ENCODE results near the gene FAM227B.
"Not testable (repeated sequence)": the region's sequence is repeated elsewhere in the genome, so short reads cannot be mapped to it uniquely, and the experiment has no call there.

FAM227B gene

DNA sequence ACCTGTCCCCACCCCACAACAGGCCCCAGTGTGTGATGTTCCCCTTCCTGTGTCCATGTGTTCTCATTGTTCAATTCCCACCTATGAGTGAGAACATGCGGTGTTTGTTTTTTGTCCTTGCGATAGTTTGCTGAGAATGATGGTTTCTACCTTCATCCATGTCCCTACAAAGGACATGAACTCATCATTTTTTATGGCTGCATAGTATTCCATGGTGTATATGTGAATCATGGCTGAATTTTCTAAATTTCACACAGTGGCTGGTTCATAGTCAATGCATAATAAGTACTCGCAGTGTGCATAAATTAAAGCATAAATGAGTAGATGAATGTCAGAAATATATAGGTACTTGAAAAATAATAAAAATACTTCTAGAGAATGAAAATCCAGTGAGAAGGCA is 8.4 kb downstream of the FAM227B start:
- not testable (repeated sequence) for DNase-seq (ENCODE audit: low read depth in 3 of 3)

DNA sequence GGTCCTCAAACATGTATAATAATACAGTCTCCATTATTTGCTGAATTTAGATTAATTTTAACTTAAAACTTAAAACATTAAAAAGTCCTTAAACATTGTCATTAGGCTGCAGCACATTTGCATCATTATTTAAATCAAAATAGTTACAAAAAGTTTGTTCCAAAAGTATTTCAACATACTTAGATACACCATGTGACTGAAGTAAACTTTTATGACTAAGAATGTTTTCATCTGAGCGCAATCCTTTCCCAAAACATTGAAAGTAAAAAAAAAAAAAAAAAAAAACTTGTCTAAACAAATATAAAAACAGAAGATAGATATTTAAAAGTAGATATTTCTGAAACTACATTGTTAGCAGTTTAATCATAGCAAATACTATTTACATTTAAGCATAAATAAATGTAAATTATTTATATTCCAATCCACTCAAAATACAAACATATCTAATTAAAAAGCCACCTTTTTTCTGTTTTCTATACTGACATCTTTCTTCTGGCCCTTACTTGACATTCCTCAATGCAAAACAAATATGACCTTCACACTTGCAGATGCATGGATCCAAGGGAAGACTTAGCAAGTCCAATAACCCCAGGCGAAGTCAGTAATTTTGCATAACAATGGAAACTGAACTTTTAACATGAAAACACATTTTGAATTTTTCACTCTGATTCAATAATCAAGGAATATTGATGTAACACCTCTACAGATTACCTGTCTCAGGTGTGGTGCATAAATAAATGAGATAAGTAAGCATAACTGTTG is 10.3 kb downstream of the FAM227B start:
- DNase-seq (ENCODE audit: low read depth in 3 of 3): no peak

DNA sequence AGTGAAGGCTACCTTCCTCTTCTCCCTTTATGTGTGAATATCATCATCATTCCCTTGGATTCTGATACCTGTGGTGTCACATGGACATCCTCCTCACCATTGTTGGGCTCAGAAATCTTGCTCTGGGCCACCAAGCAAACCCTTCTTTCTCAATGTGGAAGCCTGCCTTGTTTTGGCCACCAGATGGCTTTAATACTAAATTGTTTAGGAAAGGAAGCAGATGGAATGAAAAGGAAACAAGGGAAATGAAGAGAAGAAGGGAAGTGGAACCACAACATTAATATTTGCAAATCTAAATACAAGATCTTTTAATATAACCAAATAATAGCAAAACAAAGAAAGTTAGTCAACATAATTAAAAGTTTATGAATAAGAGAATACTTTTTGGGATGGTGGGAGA is 14.0 kb downstream of the FAM227B start:
- no peak for DNase-seq (ENCODE audit: low read depth in 3 of 3)

DNA sequence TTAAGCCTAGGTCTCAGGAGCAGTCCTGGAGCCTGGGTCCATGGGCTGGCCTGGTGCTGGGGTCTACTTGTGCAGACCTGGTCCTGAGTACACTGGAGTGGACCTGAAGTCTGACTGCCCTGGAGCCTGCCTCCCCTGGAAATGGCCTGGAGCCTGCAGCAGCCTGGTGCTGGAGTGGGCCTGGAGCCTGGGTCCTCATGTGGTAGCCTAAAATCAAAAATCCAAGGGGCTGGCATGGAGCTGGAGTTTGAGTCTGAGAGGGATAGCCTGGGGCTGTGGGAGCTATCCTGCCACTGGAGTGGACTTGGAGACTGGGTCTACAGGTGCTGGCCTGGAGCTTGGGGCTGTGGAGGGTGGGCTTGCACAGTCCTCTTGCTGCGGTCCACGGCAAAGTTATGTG is 15.0 kb downstream of the FAM227B start:
- no peak for DNase-seq (ENCODE audit: low read depth in 3 of 3)

DNA sequence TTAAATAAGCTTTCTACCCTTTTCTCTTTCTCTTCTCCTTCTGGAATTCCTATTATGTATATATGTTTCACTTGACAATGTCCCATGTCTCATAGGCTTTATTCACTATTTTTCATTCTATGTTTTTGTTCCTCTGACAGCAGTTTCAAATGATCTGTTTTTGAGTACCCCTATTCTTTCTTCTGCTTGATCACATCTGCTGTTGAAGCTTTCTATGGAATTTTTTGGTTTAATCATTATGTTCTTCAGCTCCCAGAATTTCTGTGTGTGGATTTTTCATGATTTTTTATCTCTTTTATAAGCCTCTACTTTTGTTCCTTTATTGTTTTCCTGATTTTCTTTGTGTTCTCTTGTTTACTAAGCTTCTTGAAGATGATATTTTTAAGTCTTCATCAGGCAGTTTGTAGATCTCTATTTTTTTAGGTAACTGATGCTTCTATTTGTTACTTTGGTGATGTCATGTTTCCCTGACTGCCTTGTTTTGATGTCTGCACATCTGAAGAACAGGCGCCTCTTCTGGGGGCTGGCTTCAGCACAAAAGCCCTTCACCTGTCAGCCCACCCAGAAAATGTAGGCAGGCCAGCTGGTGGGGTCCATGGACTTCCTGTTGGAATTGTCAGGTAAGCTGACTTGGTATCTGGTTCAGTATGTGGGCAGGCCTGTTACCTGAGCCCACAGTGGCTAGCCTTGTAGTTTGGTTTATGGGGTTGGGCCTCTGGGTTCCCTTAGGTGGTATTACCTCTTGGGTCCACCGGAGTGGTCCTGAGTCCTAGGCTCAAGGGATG is 15.8 kb downstream of the FAM227B start:
- no peak for DNase-seq (ENCODE audit: low read depth in 3 of 3)

DNA sequence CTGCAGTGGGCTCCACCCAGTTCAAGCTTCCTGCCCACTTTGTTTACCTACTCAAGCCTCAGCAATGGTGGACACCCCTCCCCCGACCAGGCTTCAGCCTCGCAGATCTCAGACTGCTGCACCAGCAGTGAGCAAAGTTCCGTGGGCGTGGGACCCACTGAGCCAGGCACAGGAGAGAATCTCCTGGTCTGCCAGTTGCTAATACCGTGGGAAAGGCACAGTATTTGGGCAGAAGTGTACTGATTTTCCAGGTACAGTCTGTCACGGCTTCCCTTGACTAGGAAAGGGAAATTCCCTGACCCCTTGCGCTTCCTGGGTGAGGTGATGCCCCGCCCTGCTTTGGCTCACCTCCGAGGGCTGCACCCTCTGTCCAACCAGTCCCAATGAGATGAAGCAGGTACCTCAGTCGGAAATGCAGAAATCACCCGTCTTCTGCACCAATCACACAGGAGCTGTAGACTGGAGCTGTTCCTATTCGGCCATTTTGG is 27.7 kb downstream of the FAM227B start:
- not testable (repeated sequence) for DNase-seq (ENCODE audit: low read depth in 3 of 3)

DNA sequence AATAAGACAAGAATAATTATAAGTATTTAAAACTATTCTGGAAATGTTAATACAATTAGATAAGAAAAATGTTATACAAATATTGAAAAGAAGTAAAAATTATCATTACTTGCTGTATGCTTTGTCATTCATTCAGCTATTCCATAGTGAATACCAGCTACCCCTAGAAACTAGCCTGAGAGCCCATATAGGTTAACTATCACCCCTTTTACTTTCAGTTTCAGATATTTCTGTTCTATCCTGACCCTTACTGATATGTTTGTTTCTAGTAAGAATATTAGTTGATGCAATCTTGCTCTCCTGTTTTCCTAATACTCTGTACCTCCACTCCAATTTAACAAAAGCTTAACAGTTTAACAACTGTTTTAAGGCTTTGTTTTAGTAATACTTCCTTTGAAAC is 31.6 kb downstream of the FAM227B start:
- no peak for DNase-seq (ENCODE audit: low read depth in 3 of 3)

DNA sequence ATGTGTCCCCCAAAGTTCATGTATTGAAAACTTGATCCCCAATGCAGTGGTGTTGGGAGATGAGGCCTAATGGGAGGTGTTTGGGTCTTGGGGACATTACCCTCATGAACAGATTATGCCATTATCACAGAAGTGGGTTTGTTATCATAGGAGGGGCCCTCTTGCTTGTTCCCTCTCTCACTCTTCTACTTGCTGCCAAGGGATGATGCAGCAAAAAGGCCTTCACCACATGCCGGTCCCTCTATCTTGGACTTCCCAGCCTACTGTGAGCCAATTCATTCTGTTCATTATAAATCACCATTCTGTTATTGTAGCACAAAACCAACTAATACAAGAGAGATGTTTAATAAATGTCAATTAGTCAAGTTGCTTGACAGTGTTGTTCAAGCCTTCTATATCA is 47.2 kb downstream of the FAM227B start:
- no peak for DNase-seq (ENCODE audit: low read depth in 3 of 3)

DNA sequence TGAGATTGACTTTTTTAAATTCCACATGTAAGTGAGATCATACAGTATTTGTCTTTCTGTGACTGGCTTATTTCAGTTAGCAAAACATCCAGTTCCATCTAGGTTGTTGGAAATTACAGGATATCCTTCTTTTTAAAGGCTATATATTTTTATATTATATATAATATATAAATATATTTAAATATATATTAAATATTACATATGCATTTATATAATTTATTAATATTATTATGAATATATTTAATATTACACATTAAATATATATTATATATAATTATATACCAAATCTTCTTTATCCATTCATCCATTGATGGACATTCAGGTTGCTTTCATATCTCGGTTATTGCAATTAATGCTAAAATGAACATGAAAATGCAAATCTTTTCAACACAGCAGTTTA is 49.9 kb downstream of the FAM227B start:
- no peak for DNase-seq (ENCODE audit: low read depth in 3 of 3)

DNA sequence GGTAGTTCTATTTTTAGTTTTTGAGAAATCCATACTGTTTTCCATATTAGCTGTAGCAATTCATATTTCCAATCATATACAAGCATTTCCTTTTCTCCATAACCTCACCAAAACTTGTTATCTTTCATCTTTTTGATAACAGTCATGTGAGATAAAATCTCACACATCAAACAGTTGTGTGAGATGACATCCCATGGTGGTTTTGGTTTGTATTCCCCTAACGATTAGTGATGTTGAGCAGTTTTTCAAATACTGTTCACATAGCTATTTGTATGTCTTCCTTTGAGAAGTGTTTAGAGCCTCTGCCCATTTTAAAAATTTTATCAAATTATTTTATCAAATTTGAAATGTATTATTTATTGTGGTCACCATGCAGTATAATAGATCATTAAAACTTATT is 50.4 kb downstream of the FAM227B start:
- DNase-seq (ENCODE audit: low read depth in 3 of 3): no peak

DNA sequence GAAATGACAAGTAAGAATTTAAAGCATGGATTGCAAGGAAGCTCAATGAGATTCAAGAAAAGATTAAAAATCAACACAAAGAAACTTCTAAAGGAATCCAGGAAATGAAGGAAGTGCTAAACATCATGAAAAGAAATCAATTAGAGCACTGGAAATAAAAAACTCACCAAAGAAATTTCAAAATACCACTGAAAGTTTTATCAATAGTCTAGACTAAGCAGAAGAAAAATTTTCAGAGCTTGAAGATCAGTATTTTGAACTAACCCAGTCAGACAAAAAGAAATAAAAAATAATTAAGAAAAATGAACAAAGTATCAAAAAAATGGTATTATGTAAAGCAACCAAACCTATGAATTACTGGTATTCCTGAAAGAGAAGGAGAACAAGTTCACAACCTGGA is 60.6 kb downstream of the FAM227B start:
- DNase-seq (ENCODE audit: low read depth in 3 of 3): no peak

DNA sequence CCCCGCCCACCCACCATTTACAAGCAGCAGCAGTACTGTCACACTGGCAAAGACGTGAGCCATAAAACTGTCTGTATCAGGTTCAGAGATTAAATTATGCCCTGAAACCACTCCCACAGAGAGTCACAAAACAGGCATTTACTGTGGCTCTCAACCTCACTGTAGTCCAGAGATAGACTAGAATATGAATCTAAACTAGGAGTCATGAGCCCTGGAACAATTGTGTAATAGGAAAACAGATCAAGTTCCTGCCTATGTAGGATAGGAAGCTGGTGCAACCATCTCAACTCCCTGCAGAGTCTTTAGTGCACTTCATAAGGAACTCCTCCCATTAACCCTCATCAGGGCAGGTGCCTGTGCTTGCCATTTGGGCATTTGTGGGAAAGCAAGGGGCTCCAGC is 61.7 kb downstream of the FAM227B start:
- no peak for DNase-seq (ENCODE audit: low read depth in 3 of 3)

DNA sequence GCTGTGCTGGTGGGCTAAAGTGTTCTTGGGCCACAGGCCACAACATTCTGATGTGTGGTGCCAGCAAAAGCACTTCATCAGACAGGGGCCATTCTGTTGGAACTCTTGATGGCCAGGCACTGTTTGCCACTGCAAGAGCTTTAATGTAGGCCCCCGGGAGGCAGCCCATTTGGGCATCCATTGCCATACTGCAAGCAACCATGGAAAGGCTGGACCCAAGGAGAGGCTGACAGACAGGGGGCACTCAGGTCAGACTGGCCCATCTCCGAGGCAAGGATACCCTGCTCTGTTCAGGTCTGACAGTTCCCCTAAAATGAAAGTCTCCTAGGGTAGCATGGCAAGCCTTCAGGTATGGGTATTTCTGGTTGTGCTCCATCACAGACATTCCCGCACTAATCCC is 64.2 kb downstream of the FAM227B start:
- no peak for DNase-seq (ENCODE audit: low read depth in 3 of 3)

DNA sequence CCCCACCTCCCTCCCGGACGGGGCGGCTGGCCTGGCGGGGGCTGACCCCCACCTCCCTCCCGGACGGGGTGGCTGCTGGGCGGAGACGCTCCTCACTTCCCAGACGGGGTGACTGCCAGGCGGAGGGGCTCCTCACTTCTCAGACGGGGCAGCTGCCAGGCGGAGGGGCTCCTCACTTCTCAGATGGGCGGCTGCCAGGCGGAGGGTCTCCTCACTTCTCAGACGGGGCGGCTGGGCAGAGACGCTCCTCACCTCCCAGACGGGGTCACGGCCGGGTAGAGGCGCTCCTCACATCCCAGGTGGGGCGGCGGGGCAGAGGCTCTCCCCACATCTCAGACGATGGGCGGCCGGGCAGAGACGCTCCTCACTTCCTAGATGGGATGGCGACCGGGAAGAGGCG is 70.3 kb downstream of the FAM227B start:
- DNase-seq (ENCODE audit: low read depth in 3 of 3): not testable (repeated sequence)

DNA sequence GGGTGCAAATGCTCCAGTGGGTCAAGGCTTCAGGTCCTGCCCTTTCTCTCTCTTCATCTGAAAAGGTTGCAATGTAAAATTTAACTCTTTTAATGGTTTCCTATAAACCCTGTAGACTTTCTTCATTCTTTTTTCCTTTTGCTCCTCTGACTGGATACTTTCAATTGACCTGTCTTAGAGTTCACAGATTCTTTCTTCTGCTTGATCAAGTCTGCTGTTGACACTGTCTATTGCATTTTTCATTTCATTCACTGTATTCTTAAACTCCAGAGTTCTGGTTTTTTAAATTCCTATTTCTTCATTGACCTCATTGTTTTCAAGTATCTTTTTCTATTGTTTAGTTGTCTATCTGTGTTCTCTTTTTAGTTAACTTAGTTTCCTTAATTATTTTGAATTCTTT is 82.1 kb downstream of the FAM227B start:
- no peak for DNase-seq (ENCODE audit: low read depth in 3 of 3)

DNA sequence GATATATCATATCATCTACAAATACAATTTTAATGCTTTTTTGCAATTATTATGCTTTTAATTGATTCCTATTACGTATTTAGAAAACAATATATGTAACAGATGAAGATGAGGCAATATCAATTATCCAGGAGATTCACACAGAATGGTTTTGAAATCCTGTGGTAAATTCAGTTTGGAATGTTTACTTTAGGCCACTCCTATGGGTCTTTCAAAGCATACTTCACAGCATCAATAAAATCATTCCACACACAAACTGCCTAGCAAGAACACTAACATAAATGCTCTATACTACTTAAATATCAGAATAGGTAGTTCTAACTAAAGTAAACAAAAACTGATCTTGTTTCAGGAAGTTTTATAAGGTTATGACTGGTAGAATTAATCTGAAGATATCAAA is 90.5 kb downstream of the FAM227B start:
- no peak for DNase-seq (ENCODE audit: low read depth in 3 of 3)

DNA sequence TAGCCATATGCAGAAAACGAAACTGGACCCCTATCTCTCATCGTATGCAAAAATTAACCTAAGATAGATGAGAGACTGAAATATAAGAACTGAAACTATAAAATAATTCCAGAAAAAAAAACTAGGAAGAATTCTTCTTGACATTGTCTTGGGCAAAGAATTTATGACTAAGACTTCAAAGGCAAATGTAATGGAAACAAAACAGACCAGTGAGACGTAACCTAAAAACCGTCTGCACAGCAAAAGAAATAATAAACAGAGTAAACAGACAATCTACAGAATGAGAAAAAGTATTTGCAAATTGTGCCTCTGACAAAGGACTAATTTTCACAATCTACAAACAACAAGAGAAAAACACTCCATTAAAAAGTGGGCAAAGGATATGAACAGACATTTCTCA is 92.3 kb downstream of the FAM227B start:
- DNase-seq (ENCODE audit: low read depth in 3 of 3): no peak

DNA sequence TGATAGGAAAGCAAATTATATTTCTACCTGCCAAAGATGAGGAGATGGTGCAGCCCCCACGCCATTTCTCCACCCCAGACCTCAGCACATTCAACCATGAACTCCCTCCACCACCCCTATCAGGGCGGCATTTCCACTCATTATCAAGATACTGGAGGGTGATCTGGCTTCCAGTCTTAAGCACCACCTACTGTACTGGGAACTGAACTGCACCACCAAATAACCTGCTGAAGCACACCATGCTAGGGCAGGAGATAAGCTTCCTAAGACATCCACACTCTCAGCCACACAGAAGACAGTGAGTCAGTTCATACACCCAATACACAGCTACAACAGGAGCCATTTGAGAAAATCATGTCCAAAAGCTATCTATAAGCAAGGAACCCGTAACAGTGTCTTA is 98.8 kb downstream of the FAM227B start:
- DNase-seq (ENCODE audit: low read depth in 3 of 3): no peak

DNA sequence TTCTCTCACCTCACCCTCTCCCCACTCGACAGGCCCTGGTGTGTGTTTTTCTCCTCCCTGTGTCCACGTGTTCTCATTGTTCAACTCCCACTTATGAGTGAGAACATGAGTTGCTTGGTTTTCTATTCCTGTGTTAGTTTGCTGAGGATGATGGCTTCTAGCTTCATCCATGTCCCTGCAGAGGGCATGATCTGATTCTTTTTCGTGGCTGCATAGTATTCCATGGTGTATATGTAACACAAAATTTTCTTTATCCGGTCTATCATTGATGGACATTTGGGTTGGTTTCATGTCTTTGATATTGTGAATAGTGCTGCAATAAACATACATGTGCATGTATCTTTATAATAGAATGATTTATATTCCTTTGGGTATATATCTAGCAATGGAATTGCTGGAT is 107.9 kb downstream of the FAM227B start:
- DNase-seq (ENCODE audit: low read depth in 3 of 3): not testable (repeated sequence)

DNA sequence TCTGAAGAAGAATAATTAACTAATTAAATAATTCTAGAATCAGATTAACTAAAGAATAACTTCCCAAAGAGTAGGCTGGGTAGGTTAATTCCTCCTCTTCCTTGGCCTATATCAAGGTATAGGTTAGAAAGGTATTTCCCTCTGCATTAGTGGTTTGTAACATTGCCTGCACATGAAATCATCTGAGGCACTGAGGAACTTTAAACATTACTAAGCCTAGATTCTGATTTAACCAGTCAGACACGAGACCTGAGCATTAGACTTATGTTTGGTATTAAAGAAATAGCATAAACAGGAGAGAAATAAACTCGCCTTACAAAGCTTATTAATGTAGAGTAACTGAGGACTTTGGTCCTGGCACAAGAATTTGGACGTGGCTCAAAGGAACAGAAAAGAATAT is 113.4 kb downstream of the FAM227B start:
- DNase-seq (ENCODE audit: low read depth in 3 of 3): no peak

DNA sequence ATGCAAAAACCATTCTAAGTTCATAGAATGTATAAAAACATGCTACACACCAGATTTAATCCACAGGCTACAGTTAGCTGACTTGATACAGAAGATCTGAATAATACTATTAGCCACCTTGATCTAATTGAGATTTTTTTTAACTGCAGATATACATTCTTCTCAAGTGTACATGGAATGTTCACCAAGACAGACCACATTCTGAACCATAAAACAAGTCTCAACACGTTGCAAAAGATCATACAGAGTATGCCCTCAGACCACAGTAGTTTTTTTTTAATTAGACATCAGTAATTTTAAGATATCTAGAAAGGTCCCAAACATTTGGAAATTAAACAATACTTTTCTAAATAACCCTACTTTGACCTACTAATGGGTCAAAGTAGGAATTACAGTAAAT is 114.3 kb downstream of the FAM227B start:
- no peak for DNase-seq (ENCODE audit: low read depth in 3 of 3)

DNA sequence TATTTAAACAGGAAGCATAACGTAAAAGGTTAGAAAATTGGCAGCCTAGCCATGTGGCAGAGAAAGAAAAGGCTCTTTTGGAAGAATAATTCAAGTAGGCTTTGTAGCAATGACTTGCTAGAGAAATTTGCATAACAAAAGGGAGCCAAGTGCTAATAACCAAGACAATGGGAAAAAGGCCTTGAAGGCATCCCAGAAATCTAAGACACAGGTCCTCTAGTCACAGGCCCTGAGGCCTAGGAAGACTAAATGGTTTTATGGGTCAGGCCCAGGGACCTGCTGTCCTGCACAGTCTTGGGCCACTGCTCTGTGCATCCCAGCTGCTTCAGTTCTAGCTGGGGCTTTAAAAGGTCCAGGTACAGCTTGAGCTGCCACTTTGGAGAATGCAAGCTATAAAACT is 119.0 kb downstream of the FAM227B start:
- no peak for DNase-seq (ENCODE audit: low read depth in 3 of 3)
